IgD-negative memory B cell (primary cell): ENCODE results near the gene CBR3. TPM values are rescaled to one million over a fixed set of nuclear protein-coding genes. Genes with fewer than 3 reads are reported as not detected.

Source experiments
- H3K27ac Mint-ChIP-seq, 3 donors: one replicate each; pipeline ENCODE4 v1.8.0; 2020 to 2022; ENCODE audit warnings: mild to moderate bottlenecking in 3 of 3, mixed read lengths in 3 of 3, moderate library complexity in 1 of 3
- H3K27me3 Mint-ChIP-seq: one replicate; pipeline ENCODE4 v1.8.0; 2021; ENCODE audit warnings: mixed read lengths
- H3K36me3 Mint-ChIP-seq: one replicate; pipeline ENCODE4 v1.8.0; 2020; ENCODE audit warnings: mild to moderate bottlenecking, mixed read lengths
- H3K4me1 Mint-ChIP-seq, 3 donors: one replicate each; pipeline ENCODE4 v1.8.0; 2020 to 2022; ENCODE audit warnings: mixed read lengths in 3 of 3, mild to moderate bottlenecking in 1 of 3
- H3K4me3 Mint-ChIP-seq, 4 donors: one replicate each; pipeline ENCODE4 v1.8.0; 2020 to 2022; ENCODE audit warnings: mild to moderate bottlenecking in 4 of 4, mixed read lengths in 4 of 4, moderate library complexity in 3 of 4
- H3K9me3 Mint-ChIP-seq, 3 donors: one replicate each; pipeline ENCODE4 v1.8.0; 2020 to 2021; ENCODE audit warnings: mixed read lengths in 3 of 3, mild to moderate bottlenecking in 1 of 3
- polyA plus RNA-seq: library from polyadenylated mRNA; unstranded; fragments of 300-500 nt; fragmentation: Illumina TruSeq; gene quantifications from one replicate; pipeline ENCODE4 v1.2.3, GENCODE V29; 2021

Gene CBR3
- polyA plus RNA-seq, 1 donor from 2014 or later = 23.7 TPM

DNA sequence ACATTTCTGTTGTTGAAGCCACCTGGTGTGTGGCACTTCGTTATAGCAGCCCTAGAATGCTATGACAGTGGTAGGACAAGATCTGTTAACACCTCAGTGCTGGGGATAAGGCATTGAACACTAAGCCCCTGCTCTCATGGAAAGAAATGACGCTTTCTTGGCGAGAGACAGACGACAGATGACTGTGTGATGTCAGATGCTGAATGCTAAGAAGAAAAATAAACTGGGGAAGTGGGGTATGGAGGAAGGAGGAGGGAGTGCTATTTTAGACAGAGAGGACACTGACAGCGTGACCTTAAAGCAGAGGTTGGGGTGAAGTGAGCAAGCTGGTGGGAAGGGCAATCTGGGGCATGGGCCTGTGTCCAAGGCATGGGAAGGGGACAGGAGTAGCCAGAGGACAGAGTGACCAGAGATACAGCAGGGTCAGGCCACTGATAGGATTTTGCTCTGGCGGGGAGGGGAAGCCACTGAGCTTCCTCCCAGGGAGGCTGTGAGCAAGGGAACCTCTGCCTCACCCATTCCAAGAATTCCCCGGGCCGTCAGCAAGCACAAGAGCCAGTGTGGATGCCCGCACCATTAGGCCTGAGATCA is 37.0 kb downstream of the CBR3 start:
- Mint-ChIP-seq H3K36me3 (peaks cover 9% of the 10 kb centered on the region), H3K4me3 (no peak overlapping the region), H3K27ac (peak overlapping the region in 2 of 3 donors; percentile 2 to 95), H3K27me3 (no peaks in the 10 kb centered on the region), H3K4me1 (peaks cover 6 to 9% (median 6%) of the 10 kb centered on the region in 3 donors), H3K9me3 (no peaks in the 10 kb centered on the region)

DNA sequence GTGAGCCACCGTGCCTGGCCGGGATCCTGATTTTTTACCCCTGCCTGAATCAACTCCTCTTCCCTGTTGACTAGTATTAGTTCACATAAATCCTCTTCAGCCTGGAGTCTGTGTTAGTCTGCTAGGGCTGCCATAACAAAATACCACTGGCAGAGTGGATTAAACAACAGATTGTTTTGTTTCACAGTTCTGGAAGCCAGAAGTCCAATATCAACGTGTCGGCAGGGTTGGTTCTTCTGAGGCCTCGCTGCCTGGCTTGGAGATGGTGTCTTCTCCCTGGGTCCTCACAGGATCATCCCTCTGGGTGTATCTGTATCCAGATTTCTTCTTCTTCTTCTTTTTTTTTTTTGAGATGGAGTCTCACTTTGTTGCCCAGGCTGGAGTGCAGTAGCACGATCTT is 39.9 kb downstream of the CBR3 start:
- H3K27me3 Mint-ChIP-seq = no peaks in the 10 kb centered on the region
- no peak overlapping the region for H3K27ac Mint-ChIP-seq
- H3K9me3 Mint-ChIP-seq = no peaks in the 10 kb centered on the region
- peaks cover 7% of the 10 kb centered on the region for H3K36me3 Mint-ChIP-seq
- peaks cover 9 to 11% (median 11%) of the 10 kb centered on the region in 3 donors for H3K4me1 Mint-ChIP-seq
- no peak overlapping the region for H3K4me3 Mint-ChIP-seq

DNA sequence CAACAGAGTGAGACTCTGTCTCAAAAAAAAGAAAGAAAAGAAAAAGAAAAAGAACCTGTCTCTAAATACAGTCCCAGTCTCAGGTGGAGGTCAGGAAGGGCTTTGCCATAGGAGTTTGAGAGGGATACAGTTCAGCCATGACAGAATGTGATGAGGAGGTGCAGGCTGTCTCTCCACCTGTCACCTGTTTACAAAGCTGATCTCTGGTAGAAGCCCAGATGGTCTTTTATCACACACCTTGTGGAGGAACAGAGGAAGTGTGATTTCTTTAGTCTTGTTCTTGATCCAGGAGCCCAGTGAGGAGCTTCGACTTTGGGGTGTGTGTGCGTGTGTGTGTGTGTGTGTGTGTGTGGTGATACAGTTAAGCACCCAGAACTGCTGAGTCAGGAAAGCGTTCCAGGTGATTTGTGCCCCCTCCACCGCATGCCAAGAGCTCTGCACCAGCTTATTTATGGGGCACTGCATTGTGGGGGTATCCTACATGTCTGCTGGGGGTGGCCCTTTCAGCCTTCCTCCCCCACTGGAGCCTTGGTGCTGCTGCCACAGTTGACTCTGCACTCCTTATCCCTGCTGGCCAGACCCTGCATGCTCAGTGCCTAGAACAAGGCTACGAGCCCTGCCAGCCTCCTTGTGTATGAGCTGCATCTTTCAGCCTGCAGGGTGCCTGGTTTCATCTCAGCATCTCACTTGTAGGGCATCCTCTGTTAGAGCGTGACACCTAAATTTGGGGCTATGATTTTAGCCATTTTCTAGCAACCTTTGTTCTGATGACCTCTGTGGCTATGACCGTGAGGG is 41.1 kb downstream of the CBR3 start:
- Mint-ChIP-seq H3K4me1 (peaks cover 10 to 13% (median 11%) of the 10 kb centered on the region in 3 donors), H3K36me3 (peaks cover 7% of the 10 kb centered on the region), H3K9me3 (no peaks in the 10 kb centered on the region), H3K4me3 (peak overlapping the region in 1 of 4 donors; percentile 68), H3K27ac (no peak overlapping the region), H3K27me3 (no peaks in the 10 kb centered on the region)

DNA sequence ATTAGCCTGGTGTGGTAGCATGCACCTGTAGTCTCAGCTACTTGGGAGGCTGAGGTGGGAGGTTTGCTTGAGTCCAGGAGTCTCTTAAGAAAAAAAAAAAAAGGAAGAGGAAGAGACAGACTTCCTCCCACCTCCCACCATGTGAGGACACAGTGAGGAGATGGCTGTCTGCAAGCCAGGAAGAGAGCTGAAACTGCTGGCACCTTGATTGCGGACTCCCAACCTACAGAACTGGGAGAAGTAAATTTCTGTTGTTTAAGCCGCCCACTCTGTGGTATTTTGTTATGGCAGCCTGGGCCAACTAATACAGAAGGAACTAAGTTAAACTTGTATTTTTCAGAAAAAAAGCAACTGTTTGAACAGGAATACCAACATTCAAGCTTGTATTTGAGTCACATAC is 43.5 kb downstream of the CBR3 start:
- peaks cover 14 to 27% (median 19%) of the 10 kb centered on the region in 3 donors for H3K4me1 Mint-ChIP-seq
- no peaks in the 10 kb centered on the region for H3K9me3 Mint-ChIP-seq
- H3K27ac Mint-ChIP-seq = no peak overlapping the region
- no peaks in the 10 kb centered on the region for H3K27me3 Mint-ChIP-seq
- H3K36me3 Mint-ChIP-seq = peaks cover 7% of the 10 kb centered on the region
- no peak overlapping the region for H3K4me3 Mint-ChIP-seq

DNA sequence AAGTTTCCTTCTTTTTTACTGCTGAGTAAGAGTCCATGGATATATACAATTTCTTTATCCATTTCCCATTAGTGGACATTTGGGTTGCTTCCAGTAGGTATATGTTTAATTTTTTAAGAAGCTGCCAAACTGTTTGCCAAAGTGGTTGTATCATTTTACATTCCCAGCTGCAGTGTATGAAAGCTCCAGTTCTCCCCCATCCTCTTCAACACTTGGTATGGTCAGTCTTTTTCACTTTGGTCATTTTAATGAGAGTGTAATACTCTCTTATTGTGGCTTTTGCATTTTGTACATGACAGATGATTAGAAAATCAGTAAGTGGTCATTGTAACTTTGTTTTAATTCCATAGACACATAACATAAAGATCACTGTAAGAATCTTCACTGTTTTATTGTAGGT is 44.3 kb downstream of the CBR3 start:
- H3K4me3 Mint-ChIP-seq = peak overlapping the region in 1 of 4 donors; percentile 55
- H3K27ac Mint-ChIP-seq = no peak overlapping the region
- H3K36me3 Mint-ChIP-seq = peaks cover 5% of the 10 kb centered on the region
- H3K27me3 Mint-ChIP-seq = no peaks in the 10 kb centered on the region
- peaks cover 14 to 22% (median 16%) of the 10 kb centered on the region in 3 donors for H3K4me1 Mint-ChIP-seq
- H3K9me3 Mint-ChIP-seq = no peaks in the 10 kb centered on the region

DNA sequence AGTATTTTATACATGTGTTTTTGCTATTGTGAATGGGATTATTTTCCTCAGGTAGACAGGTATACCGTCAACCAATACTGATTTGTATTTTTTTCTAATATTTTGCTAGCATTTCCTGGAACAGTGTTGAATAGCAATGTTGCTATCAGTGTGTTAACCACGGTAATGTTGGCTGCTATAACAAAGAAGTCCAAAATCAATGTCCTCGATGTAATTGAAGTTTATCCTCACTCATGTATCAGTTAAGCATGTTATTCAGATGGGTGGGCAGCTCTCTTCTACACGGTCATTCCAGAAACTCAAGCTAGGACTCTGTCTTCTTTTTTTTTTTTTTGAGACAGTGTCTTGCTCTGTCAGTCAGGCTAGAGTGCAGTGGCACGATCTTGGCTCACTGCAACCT is 46.1 kb downstream of the CBR3 start:
- no peaks in the 10 kb centered on the region for H3K9me3 Mint-ChIP-seq
- peak overlapping the region in 2 of 4 donors; percentile 51 to 79 for H3K4me3 Mint-ChIP-seq
- peak overlapping the region in 1 of 3 donors; percentile 5 for H3K27ac Mint-ChIP-seq
- peaks cover 3% of the 10 kb centered on the region for H3K36me3 Mint-ChIP-seq
- H3K4me1 Mint-ChIP-seq = peaks cover 12 to 22% (median 16%) of the 10 kb centered on the region in 3 donors
- H3K27me3 Mint-ChIP-seq = no peaks in the 10 kb centered on the region

DNA sequence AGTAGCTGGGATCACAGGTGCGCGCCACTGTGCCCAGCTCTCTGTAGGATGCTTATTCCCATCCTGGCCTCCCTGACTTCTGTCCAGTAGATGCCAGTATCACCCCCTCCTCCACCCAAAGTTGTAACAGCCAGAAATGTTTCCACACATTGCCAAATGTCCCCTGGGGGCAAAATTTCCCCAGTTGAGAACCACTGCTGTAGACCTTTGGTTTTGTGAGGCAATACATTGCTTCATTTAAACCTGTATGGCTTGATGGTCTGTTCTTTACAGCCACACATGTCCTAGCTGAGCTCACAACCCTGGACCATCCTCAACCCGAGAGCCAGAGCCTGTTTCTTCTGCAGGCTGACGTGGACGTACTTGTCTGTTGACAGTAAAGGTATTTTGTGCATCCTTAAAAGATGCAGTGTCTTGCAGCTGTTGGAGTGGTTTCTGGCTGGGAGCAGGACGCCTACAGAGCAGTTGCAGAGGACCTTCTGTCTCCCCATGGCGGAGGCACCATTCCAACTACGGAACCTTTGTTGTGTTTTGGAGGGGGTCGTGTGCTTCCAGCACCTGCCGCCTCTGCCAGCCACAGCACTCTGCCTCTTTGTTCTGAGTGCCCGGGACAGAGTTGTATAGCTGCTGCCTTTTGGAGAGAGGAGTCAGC is 48.4 kb downstream of the CBR3 start:
- Mint-ChIP-seq H3K4me3 (no peak overlapping the region), H3K9me3 (no peaks in the 10 kb centered on the region), H3K4me1 (peaks cover 9 to 22% (median 21%) of the 10 kb centered on the region in 3 donors), H3K27ac (peak overlapping the region in 1 of 3 donors; percentile 45), H3K27me3 (no peaks in the 10 kb centered on the region), H3K36me3 (peaks cover 3% of the 10 kb centered on the region)

DNA sequence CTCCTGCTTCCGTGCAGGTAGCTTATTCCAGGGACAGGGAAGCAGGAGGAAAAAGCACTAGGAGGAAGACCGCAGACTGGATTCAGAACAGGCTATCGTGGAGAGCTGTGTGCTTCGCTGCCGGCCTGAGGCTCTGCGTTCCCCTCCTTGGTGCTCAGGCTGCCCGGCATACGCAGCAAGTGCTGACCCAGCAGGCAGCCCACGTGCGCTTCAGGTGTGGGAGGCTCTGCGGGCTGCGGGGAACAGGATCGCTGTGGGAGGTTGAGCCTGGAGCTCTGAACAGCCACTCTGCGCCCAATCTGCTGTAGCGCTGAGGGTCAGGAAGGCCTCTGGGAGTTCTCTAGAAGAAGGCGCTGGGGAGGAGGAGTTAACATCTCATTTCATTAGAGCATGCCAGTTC is 49.7 kb downstream of the CBR3 start:
- Mint-ChIP-seq H3K9me3 (no peaks in the 10 kb centered on the region), H3K27me3 (no peaks in the 10 kb centered on the region), H3K4me1 (peaks cover 9 to 23% (median 16%) of the 10 kb centered on the region in 3 donors), H3K36me3 (no peaks in the 10 kb centered on the region), H3K4me3 (no peak overlapping the region), H3K27ac (no peak overlapping the region)

DNA sequence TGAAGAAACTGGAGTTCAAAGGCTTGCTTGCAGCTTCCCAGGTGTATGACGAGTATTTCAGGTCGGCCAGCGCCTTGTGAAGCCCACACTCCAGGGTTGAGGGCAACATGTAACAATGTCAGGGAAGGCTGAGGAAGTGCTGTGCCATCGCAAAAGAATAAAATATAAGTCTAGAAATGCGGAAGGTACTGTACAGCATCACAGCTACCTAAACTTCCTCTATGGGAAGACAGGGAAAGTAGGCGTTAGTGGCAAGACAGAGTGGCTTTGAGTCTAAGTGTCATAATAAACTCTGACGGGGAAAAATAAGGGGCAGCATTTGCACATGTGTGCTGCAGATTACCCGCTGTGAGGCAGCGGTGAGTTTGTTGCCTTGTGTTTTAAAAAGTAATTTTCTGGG is 50.6 kb downstream of the CBR3 start:
- Mint-ChIP-seq H3K4me3 (no peak overlapping the region), H3K36me3 (no peaks in the 10 kb centered on the region), H3K27me3 (no peaks in the 10 kb centered on the region), H3K9me3 (no peaks in the 10 kb centered on the region), H3K4me1 (peaks cover 9 to 23% (median 16%) of the 10 kb centered on the region in 3 donors), H3K27ac (no peak overlapping the region)

DNA sequence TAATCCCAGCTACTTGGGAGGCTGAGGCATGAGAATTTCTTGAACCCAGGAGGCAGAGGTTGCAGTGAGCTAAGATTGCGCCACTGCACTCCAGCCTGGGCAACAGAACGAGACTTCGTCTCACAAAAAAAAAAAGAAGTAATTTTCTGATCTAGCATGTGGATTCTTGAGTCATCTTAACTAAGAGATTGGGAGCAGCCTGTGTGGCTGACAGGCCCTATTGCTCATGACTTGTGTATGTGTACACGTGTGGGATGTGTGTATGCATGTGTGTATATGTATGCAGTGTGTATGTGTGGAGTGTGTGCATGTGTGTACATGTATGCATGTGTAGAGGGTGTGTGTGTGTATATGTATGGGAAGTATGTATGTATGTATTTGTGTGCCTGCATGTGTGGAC is 51.2 kb downstream of the CBR3 start:
- Mint-ChIP-seq H3K36me3 (no peaks in the 10 kb centered on the region), H3K27ac (no peak overlapping the region), H3K9me3 (no peaks in the 10 kb centered on the region), H3K4me3 (no peak overlapping the region), H3K27me3 (no peaks in the 10 kb centered on the region), H3K4me1 (peaks cover 11 to 21% (median 12%) of the 10 kb centered on the region in 3 donors)

DNA sequence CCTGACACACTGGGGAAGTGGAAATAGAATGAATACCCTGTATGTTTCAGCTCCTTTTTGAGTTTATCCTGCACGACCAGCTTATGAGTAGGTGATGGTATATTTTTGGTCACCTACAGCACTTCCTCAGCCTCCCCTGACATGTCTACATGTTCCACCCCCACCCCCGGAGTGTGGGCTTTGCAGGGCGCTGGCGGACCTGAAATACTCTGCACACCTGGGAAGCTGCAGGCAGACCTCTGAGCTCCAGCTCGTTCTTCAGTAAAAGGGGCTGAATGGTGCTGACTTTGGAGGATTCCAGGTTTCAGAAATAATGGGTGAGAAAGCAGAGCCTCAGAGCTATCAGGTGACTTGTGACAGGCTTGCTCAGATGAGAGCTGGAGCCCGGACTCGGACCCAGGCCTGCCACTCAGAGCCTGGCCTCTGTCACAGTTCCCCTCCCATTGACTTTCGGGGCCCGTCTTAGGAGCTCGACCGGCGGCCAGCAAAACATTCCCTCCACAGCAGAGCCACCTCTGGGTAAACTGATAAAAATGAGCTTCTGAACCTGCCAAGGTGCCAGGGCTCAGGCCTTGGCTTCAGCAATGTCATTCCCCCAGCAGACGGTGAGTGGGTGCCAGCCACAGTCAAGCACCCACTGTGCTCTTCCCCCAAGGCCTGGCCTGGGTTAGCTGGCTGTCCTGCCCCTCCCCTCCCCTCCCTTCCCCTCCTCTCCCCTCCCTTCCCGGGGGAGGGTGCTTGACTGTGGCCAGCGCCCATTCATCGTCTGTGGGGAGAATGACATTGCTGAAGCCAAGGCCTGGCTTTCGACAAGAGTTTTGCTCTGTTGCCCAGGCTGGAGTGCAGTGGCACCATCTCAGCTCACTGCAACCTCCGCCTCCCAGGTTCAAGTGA is 51.9 kb downstream of the CBR3 start:
- Mint-ChIP-seq H3K36me3 (no peaks in the 10 kb centered on the region), H3K4me3 (no peak overlapping the region), H3K27me3 (no peaks in the 10 kb centered on the region), H3K4me1 (peaks cover 4 to 15% (median 6%) of the 10 kb centered on the region in 3 donors), H3K9me3 (no peaks in the 10 kb centered on the region), H3K27ac (peak overlapping the region in 1 of 3 donors; percentile 50)

DNA sequence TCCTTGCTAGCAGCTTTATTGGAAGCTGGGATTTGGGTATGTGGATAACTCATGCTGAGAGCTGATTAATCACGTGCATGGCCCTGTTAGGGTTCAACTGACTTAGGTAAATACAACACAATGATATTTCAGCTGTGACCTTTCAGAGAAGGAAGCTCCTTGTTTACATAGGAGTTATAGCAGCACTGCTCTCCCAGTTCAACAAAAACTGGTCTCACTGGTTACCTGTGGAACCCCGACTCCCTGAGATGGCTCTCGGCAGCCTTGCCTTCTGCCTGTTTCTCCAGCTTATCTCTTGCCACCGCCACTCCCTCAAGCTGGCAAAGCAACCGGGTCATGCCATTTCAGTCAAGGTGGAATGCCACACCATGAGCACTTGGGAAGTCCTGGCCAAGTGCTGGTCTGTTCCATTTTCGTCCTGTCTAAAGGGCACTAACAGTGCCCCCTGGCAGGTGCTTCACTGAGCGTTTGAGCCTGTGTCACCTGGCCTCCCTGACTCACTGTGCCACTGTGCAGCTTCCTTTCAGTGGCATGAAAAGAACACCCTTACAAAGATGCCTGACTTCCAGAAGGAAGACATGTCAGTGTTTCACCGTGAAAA is 53.3 kb downstream of the CBR3 start:
- Mint-ChIP-seq H3K9me3 (no peaks in the 10 kb centered on the region), H3K4me1 (peaks cover 0 to 9% (median 4%) of the 10 kb centered on the region in 3 donors), H3K27ac (peak overlapping the region in 1 of 3 donors; percentile 19), H3K27me3 (no peaks in the 10 kb centered on the region), H3K4me3 (no peak overlapping the region), H3K36me3 (no peaks in the 10 kb centered on the region)

DNA sequence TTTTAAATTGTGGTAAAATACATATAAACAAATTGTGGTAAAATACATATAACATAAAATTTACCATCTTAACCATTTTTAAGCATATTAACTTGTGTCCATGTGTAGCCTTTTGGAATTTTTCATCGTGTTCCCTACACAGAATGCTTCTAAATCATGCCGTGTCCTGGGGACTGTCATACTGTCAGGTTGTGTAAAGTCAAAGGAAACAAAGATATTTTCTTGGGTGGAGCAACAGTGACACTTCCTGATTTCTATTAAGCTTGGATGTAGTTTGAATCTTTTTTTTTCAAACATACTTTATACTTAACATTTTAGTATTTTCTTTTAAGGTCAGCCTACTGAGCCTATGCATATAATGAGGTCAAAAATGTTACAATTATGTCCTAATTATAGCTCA is 54.1 kb downstream of the CBR3 start:
- Mint-ChIP-seq H3K36me3 (no peaks in the 10 kb centered on the region), H3K27ac (no peak overlapping the region)

DNA sequence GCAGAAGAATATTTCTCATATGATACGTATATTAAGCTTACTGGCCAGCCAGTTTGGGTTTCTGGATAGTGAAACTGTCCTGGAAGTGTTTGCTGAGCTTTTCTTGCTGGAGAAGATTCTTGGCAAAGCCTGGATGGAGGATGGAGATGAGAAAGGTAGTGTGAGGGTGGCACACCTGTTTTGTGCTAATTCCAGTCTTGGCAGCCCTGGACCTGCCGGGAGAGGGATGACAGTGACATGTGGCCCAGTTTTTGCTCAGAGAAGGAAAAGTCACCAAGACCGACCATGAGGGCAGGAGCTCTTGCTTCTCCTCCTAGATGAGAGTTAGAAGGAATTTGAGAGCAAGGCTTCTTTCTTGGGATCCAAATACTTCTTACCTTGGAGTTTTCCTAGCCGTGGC is 55.9 kb downstream of the CBR3 start:
- no peak overlapping the region for H3K4me3 Mint-ChIP-seq
- peaks cover 0 to 10% (median 4%) of the 10 kb centered on the region in 3 donors for H3K4me1 Mint-ChIP-seq
- no peaks in the 10 kb centered on the region for H3K27me3 Mint-ChIP-seq
- H3K27ac Mint-ChIP-seq = peak overlapping the region in 1 of 3 donors; percentile 80
- H3K9me3 Mint-ChIP-seq = no peaks in the 10 kb centered on the region
- H3K36me3 Mint-ChIP-seq = no peaks in the 10 kb centered on the region

More for the DNA sequence above, 54.1 kb downstream of the CBR3 start:
- Mint-ChIP-seq H3K27me3 (no peaks in the 10 kb centered on the region), H3K9me3 (no peaks in the 10 kb centered on the region), H3K4me3 (no peak overlapping the region), H3K4me1 (peaks cover 0 to 10% (median 4%) of the 10 kb centered on the region in 3 donors)
